HEK293 (cell line): ENCODE data around the gene ANGPTL4.

ENCODE experiments used
- SP2 ChIP-seq: fragments of 450-650 bp; formaldehyde crosslinking; IDR thresholded peaks from 2 replicates; pipeline ENCODE4 v1.5.1; 2016; ENCODE audit warnings: missing biosample characterization, missing genetic modification characterization
- ZNF114 ChIP-seq: fragments of 450-650 bp; formaldehyde crosslinking; IDR thresholded peaks from 2 replicates; pipeline ENCODE4 v1.5.0; 2017; ENCODE audit warnings: missing biosample characterization, missing genetic modification characterization
- ZNF175 ChIP-seq: fragments of 450-650 bp; formaldehyde crosslinking; IDR thresholded peaks from 2 replicates; pipeline ENCODE4 v1.5.1; 2016; ENCODE audit warnings: missing biosample characterization, missing genetic modification characterization
- ZNF274 ChIP-seq, 2 experiments: fragments of 200-500 bp in 1 of 2; fragments of 450-650 bp in 1 of 2; sonication (Bioruptor generic) in 1 of 2; formaldehyde crosslinking in 1 of 2; IDR thresholded peaks; 2 replicates each; pipeline versions ENCODE4 v1.5.1 to v1.6.1; 2014 to 2016; ENCODE audit warnings: borderline replicate concordance in 1 of 2, inconsistent platforms in 1 of 2, low read length in 1 of 2, missing biosample characterization in 1 of 2, missing genetic modification characterization in 1 of 2
- ZNF529 ChIP-seq: fragments of 450-650 bp; formaldehyde crosslinking; IDR thresholded peaks from 2 replicates; pipeline ENCODE4 v1.5.1; 2017; ENCODE audit warnings: missing genetic modification characterization, missing biosample characterization; ENCODE audit not compliant: insufficient replicate concordance
- ZNF600 ChIP-seq: fragments of 450-650 bp; formaldehyde crosslinking; IDR thresholded peaks from 2 replicates; pipeline ENCODE4 v1.5.1; 2016; ENCODE audit warnings: missing biosample characterization, missing genetic modification characterization
- ZNF664 ChIP-seq: fragments of 450-650 bp; formaldehyde crosslinking; IDR thresholded peaks from 2 replicates; pipeline ENCODE4 v1.5.1; 2016; ENCODE audit warnings: missing biosample characterization, missing genetic modification characterization
- ZNF776 ChIP-seq: fragments of 450-650 bp; formaldehyde crosslinking; IDR thresholded peaks from 2 replicates; pipeline ENCODE4 v1.5.0; 2017; ENCODE audit warnings: missing biosample characterization, missing genetic modification characterization, borderline replicate concordance
- TF ChIP-seq, protein P1 (sequence below): fragments of 450-650 bp; formaldehyde crosslinking; IDR thresholded peaks from 2 replicates; pipeline ENCODE4 v1.5.1; 2016; ENCODE audit warnings: missing biosample characterization, missing genetic modification characterization, low read depth
- TF ChIP-seq, protein P2 (sequence below): fragments of 450-650 bp; formaldehyde crosslinking; IDR thresholded peaks from 2 replicates; pipeline ENCODE4 v1.5.1; 2016; ENCODE audit warnings: missing biosample characterization, missing genetic modification characterization
- TF ChIP-seq, protein P3 (sequence below): fragments of 450-650 bp; formaldehyde crosslinking; IDR thresholded peaks from 2 replicates; pipeline ENCODE4 v1.5.1; 2017; ENCODE audit warnings: missing biosample characterization, missing genetic modification characterization
- TF ChIP-seq, protein P4 (sequence below): fragments of 450-650 bp; formaldehyde crosslinking; IDR thresholded peaks from 2 replicates; pipeline ENCODE4 v1.5.1; 2016; ENCODE audit warnings: missing biosample characterization, missing genetic modification characterization

DNA sequence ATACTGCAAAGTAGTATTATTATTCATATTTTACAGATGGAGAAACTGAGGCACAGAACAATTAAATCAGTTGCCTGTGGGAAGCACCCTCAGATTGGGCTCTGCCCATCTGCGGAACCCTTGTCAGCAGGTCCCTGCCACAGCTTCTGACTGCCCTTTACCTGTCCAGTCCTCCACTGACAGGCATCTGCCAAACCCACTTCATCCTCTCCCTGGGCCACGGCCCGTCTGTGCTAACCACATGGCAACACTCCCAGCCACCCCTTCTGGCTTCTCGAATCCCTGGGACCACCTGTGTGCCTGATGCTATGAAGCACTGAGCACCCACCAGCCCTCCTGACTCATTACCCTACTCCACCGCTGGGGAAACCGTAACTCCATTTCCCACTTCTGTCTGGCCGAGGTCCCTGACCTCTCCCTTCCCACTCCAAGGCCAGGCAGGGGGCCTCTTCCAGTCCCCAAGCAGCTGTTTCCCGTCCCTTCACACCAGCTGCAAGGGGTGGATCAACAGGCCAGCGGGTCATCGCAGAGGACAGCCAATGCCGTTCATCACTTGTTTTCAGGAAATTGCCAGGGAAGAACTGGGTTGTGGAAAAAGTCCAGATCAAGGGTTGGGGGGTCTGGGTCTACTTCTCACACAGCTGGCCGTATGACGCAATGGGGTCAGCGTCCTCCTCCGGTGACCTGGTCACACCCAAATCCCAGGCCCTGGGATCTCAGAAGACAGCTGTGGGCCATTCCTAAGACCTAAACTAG lies 23.4 kb upstream of the ANGPTL4 start:
- TF ChIP-seq, protein P1, sequence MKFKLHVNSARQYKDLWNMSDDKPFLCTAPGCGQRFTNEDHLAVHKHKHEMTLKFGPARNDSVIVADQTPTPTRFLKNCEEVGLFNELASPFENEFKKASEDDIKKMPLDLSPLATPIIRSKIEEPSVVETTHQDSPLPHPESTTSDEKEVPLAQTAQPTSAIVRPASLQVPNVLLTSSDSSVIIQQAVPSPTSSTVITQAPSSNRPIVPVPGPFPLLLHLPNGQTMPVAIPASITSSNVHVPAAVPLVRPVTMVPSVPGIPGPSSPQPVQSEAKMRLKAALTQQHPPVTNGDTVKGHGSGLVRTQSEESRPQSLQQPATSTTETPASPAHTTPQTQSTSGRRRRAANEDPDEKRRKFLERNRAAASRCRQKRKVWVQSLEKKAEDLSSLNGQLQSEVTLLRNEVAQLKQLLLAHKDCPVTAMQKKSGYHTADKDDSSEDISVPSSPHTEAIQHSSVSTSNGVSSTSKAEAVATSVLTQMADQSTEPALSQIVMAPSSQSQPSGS: no peak
- TF ChIP-seq ZNF114 (tag by site-specific recombination) (no peak), ZNF664 (tag by site-specific recombination) (no peak), ZNF175 (tag by site-specific recombination) (no peak), ZNF776 (no peak), SP2 (no peak), ZNF529 (tag by site-specific recombination) (no peak), ZNF274 (IDR thresholded peaks at IDR 0.05; ENCODE audit: low read length) (no peak), ZNF274 (tag by site-specific recombination; IDR thresholded peaks at IDR 0.05; ENCODE audit: borderline replicate concordance) (no peak), ZNF600 (tag by site-specific recombination) (0 out of 2 replicates have a peak, but pooled peaks have one; percentile 38)
- TF ChIP-seq, protein P2, sequence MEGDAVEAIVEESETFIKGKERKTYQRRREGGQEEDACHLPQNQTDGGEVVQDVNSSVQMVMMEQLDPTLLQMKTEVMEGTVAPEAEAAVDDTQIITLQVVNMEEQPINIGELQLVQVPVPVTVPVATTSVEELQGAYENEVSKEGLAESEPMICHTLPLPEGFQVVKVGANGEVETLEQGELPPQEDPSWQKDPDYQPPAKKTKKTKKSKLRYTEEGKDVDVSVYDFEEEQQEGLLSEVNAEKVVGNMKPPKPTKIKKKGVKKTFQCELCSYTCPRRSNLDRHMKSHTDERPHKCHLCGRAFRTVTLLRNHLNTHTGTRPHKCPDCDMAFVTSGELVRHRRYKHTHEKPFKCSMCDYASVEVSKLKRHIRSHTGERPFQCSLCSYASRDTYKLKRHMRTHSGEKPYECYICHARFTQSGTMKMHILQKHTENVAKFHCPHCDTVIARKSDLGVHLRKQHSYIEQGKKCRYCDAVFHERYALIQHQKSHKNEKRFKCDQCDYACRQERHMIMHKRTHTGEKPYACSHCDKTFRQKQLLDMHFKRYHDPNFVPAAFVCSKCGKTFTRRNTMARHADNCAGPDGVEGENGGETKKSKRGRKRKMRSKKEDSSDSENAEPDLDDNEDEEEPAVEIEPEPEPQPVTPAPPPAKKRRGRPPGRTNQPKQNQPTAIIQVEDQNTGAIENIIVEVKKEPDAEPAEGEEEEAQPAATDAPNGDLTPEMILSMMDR: no peak
- TF ChIP-seq, protein P3, sequence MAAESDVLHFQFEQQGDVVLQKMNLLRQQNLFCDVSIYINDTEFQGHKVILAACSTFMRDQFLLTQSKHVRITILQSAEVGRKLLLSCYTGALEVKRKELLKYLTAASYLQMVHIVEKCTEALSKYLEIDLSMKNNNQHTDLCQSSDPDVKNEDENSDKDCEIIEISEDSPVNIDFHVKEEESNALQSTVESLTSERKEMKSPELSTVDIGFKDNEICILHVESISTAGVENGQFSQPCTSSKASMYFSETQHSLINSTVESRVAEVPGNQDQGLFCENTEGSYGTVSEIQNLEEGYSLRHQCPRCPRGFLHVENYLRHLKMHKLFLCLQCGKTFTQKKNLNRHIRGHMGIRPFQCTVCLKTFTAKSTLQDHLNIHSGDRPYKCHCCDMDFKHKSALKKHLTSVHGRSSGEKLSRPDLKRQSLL (tag by site-specific recombination): no peak
- TF ChIP-seq, protein P4, sequence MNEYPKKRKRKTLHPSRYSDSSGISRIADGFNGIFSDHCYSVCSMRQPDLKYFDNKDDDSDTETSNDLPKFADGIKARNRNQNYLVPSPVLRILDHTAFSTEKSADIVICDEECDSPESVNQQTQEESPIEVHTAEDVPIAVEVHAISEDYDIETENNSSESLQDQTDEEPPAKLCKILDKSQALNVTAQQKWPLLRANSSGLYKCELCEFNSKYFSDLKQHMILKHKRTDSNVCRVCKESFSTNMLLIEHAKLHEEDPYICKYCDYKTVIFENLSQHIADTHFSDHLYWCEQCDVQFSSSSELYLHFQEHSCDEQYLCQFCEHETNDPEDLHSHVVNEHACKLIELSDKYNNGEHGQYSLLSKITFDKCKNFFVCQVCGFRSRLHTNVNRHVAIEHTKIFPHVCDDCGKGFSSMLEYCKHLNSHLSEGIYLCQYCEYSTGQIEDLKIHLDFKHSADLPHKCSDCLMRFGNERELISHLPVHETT (tag by site-specific recombination): no peak
